ENCODE results near the gene ANK3. TPM values are rescaled to one million over a fixed set of nuclear protein-coding genes. Genes with fewer than 3 reads are reported as not detected.
"Not testable (repeated sequence)": the region's sequence is repeated elsewhere in the genome, so short reads cannot be mapped to it uniquely, and the experiment has no call there.

ANK3 gene
- polyA plus RNA-seq, 1 experiment = 1.6 TPM

DNA sequence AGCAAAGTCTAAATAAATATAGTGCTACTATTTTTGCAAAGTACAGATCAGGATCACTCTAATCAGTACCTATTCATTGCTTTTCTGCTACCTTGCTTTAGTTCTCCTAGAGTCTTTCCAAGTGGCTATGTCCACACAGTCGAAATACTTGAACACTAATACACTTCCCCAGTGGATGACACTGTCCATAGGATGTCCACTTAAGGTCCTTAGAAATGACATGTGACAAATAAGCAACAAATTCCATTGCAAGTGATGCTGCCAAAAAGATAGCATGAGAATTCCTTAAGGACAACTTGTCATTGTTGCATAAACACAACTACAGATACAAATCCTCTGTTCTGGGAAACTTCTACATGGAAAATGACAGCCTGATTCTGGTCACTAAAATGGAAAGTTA is 93.6 kb downstream of the ANK3 start:
- no peak for DNase-seq (ENCODE audit: low read depth, low spot score)
- ChIA-PET POLR2A (no interaction called here), CTCF (no interaction called here)
- Histone ChIP-seq H3K9me3 (ENCODE audit: control insufficient read depth, insufficient read depth, low read length) (no peaks in the 10 kb centered on the region), H3K27me3 (ENCODE audit: control insufficient read depth, insufficient read depth, low read length) (no peaks in the 10 kb centered on the region), H3K4me3 (ENCODE audit: low read depth, low read length) (no peak overlapping the region), H3K27ac (ENCODE audit: low read depth, low read length) (no peak overlapping the region)
- TF ChIP-seq, protein P1, sequence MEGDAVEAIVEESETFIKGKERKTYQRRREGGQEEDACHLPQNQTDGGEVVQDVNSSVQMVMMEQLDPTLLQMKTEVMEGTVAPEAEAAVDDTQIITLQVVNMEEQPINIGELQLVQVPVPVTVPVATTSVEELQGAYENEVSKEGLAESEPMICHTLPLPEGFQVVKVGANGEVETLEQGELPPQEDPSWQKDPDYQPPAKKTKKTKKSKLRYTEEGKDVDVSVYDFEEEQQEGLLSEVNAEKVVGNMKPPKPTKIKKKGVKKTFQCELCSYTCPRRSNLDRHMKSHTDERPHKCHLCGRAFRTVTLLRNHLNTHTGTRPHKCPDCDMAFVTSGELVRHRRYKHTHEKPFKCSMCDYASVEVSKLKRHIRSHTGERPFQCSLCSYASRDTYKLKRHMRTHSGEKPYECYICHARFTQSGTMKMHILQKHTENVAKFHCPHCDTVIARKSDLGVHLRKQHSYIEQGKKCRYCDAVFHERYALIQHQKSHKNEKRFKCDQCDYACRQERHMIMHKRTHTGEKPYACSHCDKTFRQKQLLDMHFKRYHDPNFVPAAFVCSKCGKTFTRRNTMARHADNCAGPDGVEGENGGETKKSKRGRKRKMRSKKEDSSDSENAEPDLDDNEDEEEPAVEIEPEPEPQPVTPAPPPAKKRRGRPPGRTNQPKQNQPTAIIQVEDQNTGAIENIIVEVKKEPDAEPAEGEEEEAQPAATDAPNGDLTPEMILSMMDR (IDR thresholded peaks at IDR 0.05; ENCODE audit: low read depth, low read length) = no peak

DNA sequence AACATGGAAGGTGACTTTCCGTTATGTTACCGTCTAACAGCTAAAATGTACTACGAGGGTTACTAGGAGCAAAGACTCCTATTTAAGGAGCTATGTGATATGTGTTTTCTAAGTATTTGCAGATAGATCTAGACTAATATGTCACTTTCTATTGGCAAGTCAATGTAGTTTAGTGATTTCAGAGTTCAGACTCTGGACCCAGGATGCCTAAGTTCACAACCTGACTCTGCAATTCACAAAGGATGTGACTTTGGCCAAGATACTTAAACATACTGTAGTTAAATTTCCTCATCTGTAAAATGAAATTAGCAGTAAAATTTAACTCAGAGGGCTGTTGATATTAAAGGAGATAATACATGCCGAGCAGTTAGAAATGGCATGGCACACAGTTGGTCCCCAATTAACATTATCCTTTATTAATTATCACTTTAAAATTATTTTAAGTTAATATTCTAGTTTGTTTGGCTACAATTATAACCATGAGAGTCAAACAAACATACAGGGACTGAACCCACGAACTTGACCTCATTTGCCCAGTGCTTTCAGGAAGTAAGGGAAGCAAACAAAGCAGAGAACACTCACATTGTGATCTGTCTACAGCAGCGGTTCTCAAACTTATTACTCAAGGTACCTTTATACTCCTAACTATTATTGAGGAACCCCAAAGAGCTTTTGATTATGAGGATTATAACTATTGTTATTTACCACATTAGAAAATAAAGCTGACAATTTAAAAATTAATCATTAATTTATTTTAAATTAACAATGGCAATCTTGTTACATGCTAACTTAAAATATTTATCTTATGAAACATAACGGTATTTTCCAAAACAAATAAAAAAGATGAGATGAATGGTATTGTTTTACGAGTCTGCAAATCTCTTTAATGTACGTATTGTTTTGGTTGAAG is 94.4 kb downstream of the ANK3 start:
- CTCF ChIA-PET = interaction anchor here (1.0 to 1.3 kb wide), 3 partner anchors 29 to 138 kb away, joined by 3 to 4 read pairs (median 3); no protein-coding TSS in a partner anchor
- POLR2A ChIA-PET = no interaction called here
- no peaks in the 10 kb centered on the region for H3K9me3 ChIP-seq (ENCODE audit: control insufficient read depth, insufficient read depth, low read length)
- no peak for DNase-seq (ENCODE audit: low read depth, low spot score)
- no peak overlapping the region for H3K27ac ChIP-seq (ENCODE audit: low read depth, low read length)
- H3K27me3 ChIP-seq (ENCODE audit: control insufficient read depth, insufficient read depth, low read length) = no peaks in the 10 kb centered on the region
- no peak overlapping the region for H3K4me3 ChIP-seq (ENCODE audit: low read depth, low read length)
- TF ChIP-seq, protein P1 (IDR thresholded peaks at IDR 0.05; ENCODE audit: low read depth, low read length) = no peak

GRCh38 chr10:60293581-60294175 is 96.0 kb downstream of the ANK3 start:
- ChIA-PET POLR2A (no interaction called here), CTCF (interaction anchor here (0.6 to 1.1 kb wide), 2 partner anchors 140 to 1344 kb away, joined by 4 read pairs; no protein-coding TSS in a partner anchor)
- H3K27ac ChIP-seq (ENCODE audit: low read depth, low read length) = no peak overlapping the region
- DNase-seq (ENCODE audit: low read depth, low spot score) = no peak
- H3K4me3 ChIP-seq (ENCODE audit: low read depth, low read length) = no peak overlapping the region
- TF ChIP-seq, protein P1 (IDR thresholded peaks at IDR 0.05; ENCODE audit: low read depth, low read length) = no peak
- no peaks in the 10 kb centered on the region for H3K27me3 ChIP-seq (ENCODE audit: control insufficient read depth, insufficient read depth, low read length)
- H3K9me3 ChIP-seq (ENCODE audit: control insufficient read depth, insufficient read depth, low read length) = no peaks in the 10 kb centered on the region

- CTCF ChIA-PET = interaction anchor here (0.6 kb wide), 1 partner anchor 1343 kb away, joined by 4 read pairs; no protein-coding TSS in a partner anchor
- H3K9me3 ChIP-seq (ENCODE audit: control insufficient read depth, insufficient read depth, low read length) = no peaks in the 10 kb centered on the region
- POLR2A ChIA-PET = no interaction called here
- TF ChIP-seq, protein P1 (IDR thresholded peaks at IDR 0.05; ENCODE audit: low read depth, low read length) = no peak
- H3K27ac ChIP-seq (ENCODE audit: low read depth, low read length) = no peak overlapping the region
- H3K4me3 ChIP-seq (ENCODE audit: low read depth, low read length) = no peak overlapping the region
- no peaks in the 10 kb centered on the region for H3K27me3 ChIP-seq (ENCODE audit: control insufficient read depth, insufficient read depth, low read length)
- no peak for DNase-seq (ENCODE audit: low read depth, low spot score)
Measured at GRCh38 chr10:60292998-60293397, 96.7 kb downstream of the ANK3 start.

- H3K27ac ChIP-seq (ENCODE audit: low read depth, low read length); H3K9me3 ChIP-seq (ENCODE audit: control insufficient read depth, insufficient read depth, low read length); DNase-seq (ENCODE audit: low read depth, low spot score); H3K27me3 ChIP-seq (ENCODE audit: control insufficient read depth, insufficient read depth, low read length); CTCF ChIA-PET; H3K4me3 ChIP-seq (ENCODE audit: low read depth, low read length); POLR2A ChIA-PET: not testable (repeated sequence)
Measured at GRCh38 chr10:60292536-60292935, 97.1 kb downstream of the ANK3 start.
